ENCODE results near the gene ALDH3B1. TPM values are rescaled to one million over a fixed set of nuclear protein-coding genes. Genes with fewer than 3 reads are reported as not detected.
"Not testable (repeated sequence)": the region's sequence is repeated elsewhere in the genome, so short reads cannot be mapped to it uniquely, and the experiment has no call there.

The ALDH3B1 gene
- total RNA-seq, 1 experiment from 2014 or later: not detected

- no CpG with 5 or more reads among the region's 6 CpGs for WGBS (ENCODE audit: extremely low coverage, insufficient read length, low lambda C conversion rate)
- peak overlapping the region in 1 of 3 experiments; percentile 87; a peak in 1 of 7 replicates for H3K27ac Mint-ChIP-seq
Observed at GRCh38 chr11:67963879-67964278, 46.2 kb upstream of the ALDH3B1 start.

GRCh38 chr11:67964746-67965145, 45.4 kb upstream of the ALDH3B1 start:
- not testable (repeated sequence) for H3K23me2 ChIP-seq (ENCODE audit: insufficient read length, low read depth, low read length, poor library complexity, severe bottlenecking); H3K79me2 ChIP-seq (ENCODE audit: insufficient read depth, low read length); H3K23ac ChIP-seq (ENCODE audit: insufficient read length, low read depth, low read length); H3K56ac ChIP-seq (ENCODE audit: insufficient read length, low read depth, low read length); H3K18ac ChIP-seq (ENCODE audit: insufficient read length, low read depth, low read length); DNase-seq; H3K9me3 ChIP-seq (ENCODE audit: control insufficient read depth, low read depth, low read length); H3K27me3 ChIP-seq (ENCODE audit: insufficient read depth, low read length); H3K4me3 Mint-ChIP-seq; H4K5ac ChIP-seq (ENCODE audit: insufficient read length, low read depth, low read length); H2BK12ac ChIP-seq (ENCODE audit: insufficient read length, low read depth, low read length); H3K27ac ChIP-seq (ENCODE audit: insufficient read length, low read depth, low read length); H3K27me3 Mint-ChIP-seq (ENCODE audit: low read depth); H4K20me1 ChIP-seq (ENCODE audit: control insufficient read depth, insufficient read depth, insufficient read length); H2BK15ac ChIP-seq (ENCODE audit: low read depth, low read length); H2BK20ac ChIP-seq (ENCODE audit: low read depth, low read length, poor library complexity, severe bottlenecking); H3T11ph ChIP-seq (ENCODE audit: low read length); H2BK5ac ChIP-seq (ENCODE audit: insufficient read length, low read length); H3K27ac Mint-ChIP-seq; H2AFZ ChIP-seq (ENCODE audit: low read length); H3K79me1 ChIP-seq (ENCODE audit: insufficient read depth, low read depth, low read length, poor library complexity, severe bottlenecking); H3K4ac ChIP-seq (ENCODE audit: low read depth, low read length); H3K4me1 Mint-ChIP-seq; H3K9ac ChIP-seq (ENCODE audit: extremely low read depth, insufficient read length, low read length); H4K8ac ChIP-seq (replicated peaks; ENCODE audit: insufficient read length, low read depth, low read length); H4K91ac ChIP-seq (ENCODE audit: insufficient read length, low read depth, low read length); H2BK120ac ChIP-seq (ENCODE audit: low read depth, low read length, poor library complexity, severe bottlenecking); H3K36me3 Mint-ChIP-seq (ENCODE audit: insufficient read depth in 1 of 3, low read depth in 3 of 3); H3K4me2 ChIP-seq (ENCODE audit: insufficient read depth, insufficient read length, low read length); H3K4me1 ChIP-seq (ENCODE audit: insufficient read depth, low read length); H3K14ac ChIP-seq (ENCODE audit: insufficient read depth, low read length); H2AK5ac ChIP-seq (ENCODE audit: insufficient read length, low read length)
- peaks cover 11% of the 10 kb centered on the region in 2 experiments for H3K9me3 Mint-ChIP-seq

More at GRCh38 chr11:67963879-67964278, 46.2 kb upstream of the ALDH3B1 start:
- H2BK5ac ChIP-seq (ENCODE audit: insufficient read length, low read length); H3K79me1 ChIP-seq (ENCODE audit: insufficient read depth, low read depth, low read length, poor library complexity, severe bottlenecking); H3K18ac ChIP-seq (ENCODE audit: insufficient read length, low read depth, low read length); H2BK20ac ChIP-seq (ENCODE audit: low read depth, low read length, poor library complexity, severe bottlenecking); H4K91ac ChIP-seq (ENCODE audit: insufficient read length, low read depth, low read length); H4K20me1 ChIP-seq (ENCODE audit: control insufficient read depth, insufficient read depth, insufficient read length); H3K4me2 ChIP-seq (ENCODE audit: insufficient read depth, insufficient read length, low read length); H3K56ac ChIP-seq (ENCODE audit: insufficient read length, low read depth, low read length); H3K9me3 ChIP-seq (ENCODE audit: control insufficient read depth, low read depth, low read length); H3K27ac ChIP-seq (ENCODE audit: insufficient read length, low read depth, low read length); H3K9ac ChIP-seq (ENCODE audit: extremely low read depth, insufficient read length, low read length); DNase-seq; H2BK12ac ChIP-seq (ENCODE audit: insufficient read length, low read depth, low read length); H2BK120ac ChIP-seq (ENCODE audit: low read depth, low read length, poor library complexity, severe bottlenecking); H3K79me2 ChIP-seq (ENCODE audit: insufficient read depth, low read length); H4K5ac ChIP-seq (ENCODE audit: insufficient read length, low read depth, low read length); H2AK5ac ChIP-seq (ENCODE audit: insufficient read length, low read length); H3K4me3 Mint-ChIP-seq; H3K36me3 Mint-ChIP-seq (ENCODE audit: insufficient read depth in 1 of 3, low read depth in 3 of 3); H2AFZ ChIP-seq (ENCODE audit: low read length); H3K23ac ChIP-seq (ENCODE audit: insufficient read length, low read depth, low read length); H2BK15ac ChIP-seq (ENCODE audit: low read depth, low read length); H3K4me1 ChIP-seq (ENCODE audit: insufficient read depth, low read length); H3K27me3 ChIP-seq (ENCODE audit: insufficient read depth, low read length); H3T11ph ChIP-seq (ENCODE audit: low read length); H3K4ac ChIP-seq (ENCODE audit: low read depth, low read length); H3K23me2 ChIP-seq (ENCODE audit: insufficient read length, low read depth, low read length, poor library complexity, severe bottlenecking); H3K14ac ChIP-seq (ENCODE audit: insufficient read depth, low read length); H3K27me3 Mint-ChIP-seq (ENCODE audit: low read depth); H4K8ac ChIP-seq (replicated peaks; ENCODE audit: insufficient read length, low read depth, low read length): not testable (repeated sequence)
- Mint-ChIP-seq H3K4me1 (peaks cover 9 to 16% of the 10 kb centered on the region in 2 experiments), H3K9me3 (peaks cover 11% of the 10 kb centered on the region in 2 experiments)

Measured in H9 (cell line).